Measurements from ENCODE around the gene PAPSS1.
A peak's percentile ranks its signal among the peaks of the same experiment; 100 is the strongest.

Gene PAPSS1

DNA sequence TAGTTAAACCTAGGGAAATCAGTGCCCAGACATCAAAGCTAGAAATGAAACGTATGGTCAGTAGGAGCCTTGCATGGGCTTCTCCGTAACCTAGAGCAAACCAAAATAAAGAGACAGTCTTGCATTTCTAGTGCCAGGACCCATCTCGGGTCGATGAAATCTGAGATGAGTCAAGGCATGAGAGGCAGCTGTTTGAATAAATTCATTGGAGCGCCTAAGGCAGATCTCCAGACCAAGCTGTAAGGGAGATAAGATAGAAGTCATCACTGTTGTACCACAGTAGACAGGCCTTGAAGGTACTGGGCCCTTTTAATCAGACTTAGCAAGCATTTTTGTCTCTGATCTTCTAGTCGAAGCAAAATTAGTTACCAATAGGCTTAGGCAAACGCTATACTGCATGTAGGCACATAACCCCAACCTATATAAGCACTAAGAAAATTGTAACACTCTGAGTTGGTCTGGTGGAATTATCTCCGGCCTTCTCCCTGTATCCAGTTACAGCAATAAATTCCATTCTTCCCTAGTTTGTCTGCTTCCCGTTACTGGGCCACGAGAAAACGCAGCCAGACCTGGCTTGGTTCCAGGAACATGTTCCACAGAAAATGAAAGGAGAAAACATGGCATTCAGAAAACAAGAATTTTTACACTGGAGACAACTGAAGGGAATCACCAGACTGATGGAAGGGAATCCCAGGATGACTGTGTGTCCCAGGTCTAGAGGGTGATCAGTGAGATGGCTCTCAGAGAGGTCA is 21.1 kb upstream of the PAPSS1 start:
- TF ChIP-seq, protein P1, sequence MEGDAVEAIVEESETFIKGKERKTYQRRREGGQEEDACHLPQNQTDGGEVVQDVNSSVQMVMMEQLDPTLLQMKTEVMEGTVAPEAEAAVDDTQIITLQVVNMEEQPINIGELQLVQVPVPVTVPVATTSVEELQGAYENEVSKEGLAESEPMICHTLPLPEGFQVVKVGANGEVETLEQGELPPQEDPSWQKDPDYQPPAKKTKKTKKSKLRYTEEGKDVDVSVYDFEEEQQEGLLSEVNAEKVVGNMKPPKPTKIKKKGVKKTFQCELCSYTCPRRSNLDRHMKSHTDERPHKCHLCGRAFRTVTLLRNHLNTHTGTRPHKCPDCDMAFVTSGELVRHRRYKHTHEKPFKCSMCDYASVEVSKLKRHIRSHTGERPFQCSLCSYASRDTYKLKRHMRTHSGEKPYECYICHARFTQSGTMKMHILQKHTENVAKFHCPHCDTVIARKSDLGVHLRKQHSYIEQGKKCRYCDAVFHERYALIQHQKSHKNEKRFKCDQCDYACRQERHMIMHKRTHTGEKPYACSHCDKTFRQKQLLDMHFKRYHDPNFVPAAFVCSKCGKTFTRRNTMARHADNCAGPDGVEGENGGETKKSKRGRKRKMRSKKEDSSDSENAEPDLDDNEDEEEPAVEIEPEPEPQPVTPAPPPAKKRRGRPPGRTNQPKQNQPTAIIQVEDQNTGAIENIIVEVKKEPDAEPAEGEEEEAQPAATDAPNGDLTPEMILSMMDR (IDR thresholded peaks at IDR 0.05; ENCODE audit: low read depth, low read length): no peak
- no peak overlapping the region for H3K4me3 ChIP-seq (replicated peaks in 1 of 2; ENCODE audit: low read depth in 2 of 2, low read length in 2 of 2)
- peak; percentile 60 to 92 for DNase-seq (ENCODE audit: low read depth in 2 of 2)

DNA sequence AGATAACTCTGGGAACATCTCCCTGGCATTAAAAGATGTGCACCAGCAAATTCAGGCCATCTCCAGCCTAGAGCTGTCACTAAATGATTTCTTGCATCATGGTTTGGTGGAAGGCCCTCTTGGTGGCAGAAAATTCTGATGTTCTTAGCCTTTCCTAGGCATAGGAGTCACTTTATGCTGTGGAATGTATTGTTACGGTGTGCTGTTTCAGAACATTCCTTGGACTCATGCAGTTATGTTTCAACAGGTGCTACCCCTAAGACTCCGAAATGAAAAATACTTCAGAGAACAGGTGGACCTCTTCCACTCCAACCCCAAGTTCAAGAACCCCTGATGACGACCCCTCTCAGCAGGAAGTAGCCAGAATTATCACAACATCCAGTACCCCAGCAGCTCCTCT is 20.3 kb upstream of the PAPSS1 start:
- TF ChIP-seq, protein P1 (IDR thresholded peaks at IDR 0.05; ENCODE audit: low read depth, low read length): peak; percentile 13
- peak; percentile 45 to 51 for DNase-seq (ENCODE audit: low read depth in 2 of 2)
- H3K4me3 ChIP-seq (replicated peaks in 1 of 2; ENCODE audit: low read depth in 2 of 2, low read length in 2 of 2): no peak overlapping the region

DNA sequence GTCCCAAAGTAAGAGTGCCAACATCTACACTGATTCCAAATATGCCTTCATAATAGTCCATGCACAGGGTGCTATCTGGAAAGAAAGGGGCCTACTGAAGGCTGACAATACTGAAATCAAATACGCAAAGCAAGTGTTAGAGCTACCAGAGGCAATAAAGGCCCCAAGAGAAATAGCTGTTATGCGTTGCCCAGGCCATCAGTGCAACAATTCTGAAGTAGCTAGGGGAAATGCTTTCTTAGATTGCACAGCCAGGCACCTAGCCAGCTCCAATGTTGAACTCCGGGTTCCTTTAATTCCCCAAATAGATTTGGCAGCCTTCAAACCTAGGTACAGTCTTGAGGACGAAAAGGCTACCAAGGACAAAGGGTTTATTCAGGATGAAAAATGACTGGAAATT is 17.4 kb upstream of the PAPSS1 start:
- H3K4me3 ChIP-seq (replicated peaks in 1 of 2; ENCODE audit: low read depth in 2 of 2, low read length in 2 of 2): no peak overlapping the region
- peak in 1 of 2 donors; percentile 40 for DNase-seq (ENCODE audit: low read depth in 2 of 2)
- TF ChIP-seq, protein P1 (IDR thresholded peaks at IDR 0.05; ENCODE audit: low read depth, low read length): no peak

DNA sequence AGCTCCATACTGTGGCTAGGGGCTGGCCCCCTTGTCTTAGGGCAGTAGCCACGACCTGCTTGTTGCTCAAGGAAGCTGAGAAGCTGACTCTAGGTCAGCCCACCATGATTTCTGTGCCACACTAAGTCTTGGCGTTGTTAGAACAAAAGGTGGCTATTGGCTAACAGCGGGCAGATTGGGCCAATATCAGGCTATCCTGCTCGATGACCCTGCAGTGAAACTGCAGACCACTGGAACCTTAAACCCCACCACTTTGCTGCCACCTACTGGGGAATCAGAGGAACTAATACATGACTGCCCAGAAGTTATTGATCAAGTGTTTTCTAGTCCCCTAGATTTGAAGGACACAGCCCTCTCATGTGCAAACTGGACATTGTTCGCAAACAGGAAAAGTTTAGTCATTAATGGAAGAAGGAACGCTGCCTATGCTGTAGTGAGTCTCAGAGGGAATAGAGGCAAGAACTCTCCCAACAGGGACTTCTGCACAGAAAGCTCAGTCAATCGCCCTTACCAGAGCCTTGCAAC is 17.0 kb upstream of the PAPSS1 start:
- peak; percentile 65 to 70 for DNase-seq (ENCODE audit: low read depth in 2 of 2)
- TF ChIP-seq, protein P1 (IDR thresholded peaks at IDR 0.05; ENCODE audit: low read depth, low read length): peak; percentile 81
- H3K4me3 ChIP-seq (replicated peaks in 1 of 2; ENCODE audit: low read depth in 2 of 2, low read length in 2 of 2): no peak overlapping the region

DNA sequence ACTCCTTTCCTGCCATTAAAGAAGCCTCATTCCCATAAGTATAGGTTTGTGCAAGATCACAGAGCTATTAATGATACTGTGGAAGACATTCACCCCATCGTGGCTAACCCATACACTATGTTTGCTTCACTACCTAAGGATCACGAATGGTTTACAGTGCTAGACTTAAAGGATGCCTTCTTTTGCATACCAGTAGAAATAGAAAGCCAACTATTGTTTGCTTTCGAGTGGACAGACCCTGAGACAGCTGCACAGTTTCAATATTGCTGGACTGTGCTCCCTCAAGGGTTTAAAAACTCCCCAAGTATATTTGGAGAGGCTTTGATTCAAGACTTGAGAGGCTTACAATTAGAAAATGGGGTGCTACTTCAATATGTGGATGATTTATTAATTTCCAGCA is 16.0 kb upstream of the PAPSS1 start:
- no peak overlapping the region for H3K4me3 ChIP-seq (replicated peaks in 1 of 2; ENCODE audit: low read depth in 2 of 2, low read length in 2 of 2)
- no peak for DNase-seq (ENCODE audit: low read depth in 2 of 2)
- TF ChIP-seq, protein P1 (IDR thresholded peaks at IDR 0.05; ENCODE audit: low read depth, low read length): no peak

DNA sequence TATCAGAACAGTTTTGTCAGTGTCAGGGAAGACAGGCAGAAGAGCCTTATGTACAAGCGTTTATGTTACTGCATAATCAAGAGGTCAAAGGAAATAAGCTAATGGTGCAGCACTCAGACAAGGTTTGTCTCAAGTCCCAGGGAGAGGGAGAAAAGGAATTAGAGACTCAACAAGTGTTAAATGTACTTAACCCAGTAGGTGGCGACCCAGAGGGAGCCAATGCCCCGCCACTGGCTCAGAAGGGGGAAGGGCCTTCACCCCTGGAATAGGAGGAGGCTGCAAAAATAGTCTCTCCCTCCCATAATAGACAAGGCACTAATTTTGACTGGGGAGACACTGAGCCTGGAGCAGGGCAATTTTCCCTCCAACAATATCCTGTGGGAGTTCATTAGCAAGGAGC is 14.1 kb upstream of the PAPSS1 start:
- TF ChIP-seq, protein P1 (IDR thresholded peaks at IDR 0.05; ENCODE audit: low read depth, low read length): peak; percentile 32
- H3K4me3 ChIP-seq (replicated peaks in 1 of 2; ENCODE audit: low read depth in 2 of 2, low read length in 2 of 2): no peak overlapping the region
- DNase-seq (ENCODE audit: low read depth in 2 of 2): no peak
